GM18907 (cell line): ENCODE results near the gene DCPS.
"Not testable (repeated sequence)": the region's sequence is repeated elsewhere in the genome, so short reads cannot be mapped to it uniquely, and the experiment has no call there.

Experiments used
- ATAC-seq: cut with Tn5 transposase; IDR thresholded peaks from one replicate; pipeline ENCODE4 v1.9.1; 2021; ENCODE audit warnings: mild to moderate bottlenecking, moderate library complexity; ENCODE audit not compliant: unreplicated experiment

The DCPS gene

GRCh38 chr11:126284829-126285228, 19.0 kb upstream of the DCPS start:
- ATAC-seq, result peak; percentile 57

GRCh38 chr11:126288237-126288636, 15.6 kb upstream of the DCPS start:
- no peak for ATAC-seq

- no peak for ATAC-seq
Measured at GRCh38 chr11:126290887-126291286, 13.0 kb upstream of the DCPS start.

GRCh38 chr11:126293726-126294125, 10.1 kb upstream of the DCPS start:
- no peak for ATAC-seq

GRCh38 chr11:126297004-126297403, 6.9 kb upstream of the DCPS start:
- no peak for ATAC-seq

GRCh38 chr11:126304457-126305075, 706 bp downstream of the DCPS start:
- peak; percentile 37 for ATAC-seq

GRCh38 chr11:126305699-126306098, 1.8 kb downstream of the DCPS start:
- peak; percentile 64 for ATAC-seq

- ATAC-seq, result no peak
Measured at GRCh38 chr11:126307706-126308105, 3.8 kb downstream of the DCPS start.

GRCh38 chr11:126308271-126308671, 4.4 kb downstream of the DCPS start:
- no peak for ATAC-seq

GRCh38 chr11:126308771-126309170, 4.9 kb downstream of the DCPS start:
- not testable (repeated sequence) for ATAC-seq

GRCh38 chr11:126310200-126310991, 6.5 kb downstream of the DCPS start:
- peak; percentile 32 for ATAC-seq

GRCh38 chr11:126310992-126311310, 7.1 kb downstream of the DCPS start:
- no peak for ATAC-seq

GRCh38 chr11:126311401-126312291, 7.8 kb downstream of the DCPS start:
- ATAC-seq, result peak; percentile 78

GRCh38 chr11:126312961-126313360, 9.1 kb downstream of the DCPS start:
- no peak for ATAC-seq

GRCh38 chr11:126313826-126314225, 10.0 kb downstream of the DCPS start:
- ATAC-seq, result no peak

GRCh38 chr11:126317432-126317755, 13.5 kb downstream of the DCPS start:
- ATAC-seq, result no peak

GRCh38 chr11:126317756-126318573, 14.1 kb downstream of the DCPS start:
- ATAC-seq, result peak; percentile 46

GRCh38 chr11:126318574-126319373, 14.9 kb downstream of the DCPS start:
- peak; percentile 93 for ATAC-seq

- no peak for ATAC-seq
Measured at GRCh38 chr11:126319374-126319740, 15.5 kb downstream of the DCPS start.

- ATAC-seq, result no peak
Measured at GRCh38 chr11:126322996-126323395, 19.1 kb downstream of the DCPS start.
